Left hindlimb (tissue), 1 donor: ENCODE results near the gene ZFR2.

Source experiments
- DNase-seq: peaks from one replicate; pipeline ENCODE4 v3.0.0-alpha.2; 2018

Gene ZFR2

GRCh38 chr19:3785451-3785937, 83.3 kb downstream of the ZFR2 start:
- DNase-seq, result no peak

- no peak for DNase-seq
These were observed 84.0 kb downstream of the ZFR2 start for GRCh38 chr19:3784607-3785450.

GRCh38 chr19:3783660-3784584, 84.9 kb downstream of the ZFR2 start:
- no peak for DNase-seq

- DNase-seq, result no peak
These were observed 85.9 kb downstream of the ZFR2 start for GRCh38 chr19:3782903-3783302.

DNA sequence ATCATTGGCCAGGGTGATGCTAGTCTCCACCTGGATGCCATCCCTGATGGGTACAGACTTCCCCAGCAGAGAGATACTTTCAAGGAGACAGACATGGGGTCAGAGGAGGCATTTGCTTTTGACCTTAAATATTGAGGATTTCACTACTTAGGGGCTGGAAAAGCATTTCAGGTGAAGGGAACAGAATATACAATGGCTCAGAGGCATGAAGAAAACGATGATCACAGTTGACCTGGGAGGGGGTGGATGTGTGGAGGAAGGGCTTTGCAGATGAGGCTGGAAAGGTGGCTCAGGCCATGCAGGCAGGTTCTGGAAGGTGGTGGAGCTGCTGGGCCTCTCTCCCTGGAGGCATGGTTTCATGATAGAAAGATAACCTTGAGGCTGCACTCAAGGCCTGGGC, 86.5 kb downstream of the ZFR2 start:
- DNase-seq, result no peak

DNA sequence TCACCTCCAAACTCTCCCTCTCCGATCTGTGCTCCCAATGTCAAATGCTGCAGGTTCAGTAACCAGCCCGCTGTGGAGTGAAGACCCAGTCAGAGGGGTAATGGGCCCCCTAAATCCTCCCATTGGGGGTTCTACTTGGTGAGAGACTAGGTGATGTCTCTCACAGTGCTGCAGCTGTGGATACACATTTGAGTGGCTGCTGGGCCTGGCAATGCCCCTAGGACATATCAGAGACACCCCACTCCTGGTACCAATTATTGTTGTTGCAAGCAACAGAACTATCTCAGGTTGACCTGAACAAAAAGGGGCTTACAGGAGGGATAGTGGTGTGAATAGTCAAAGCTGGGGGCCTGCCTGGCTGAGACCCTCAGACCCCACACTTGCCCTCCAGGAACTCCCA, 87.2 kb downstream of the ZFR2 start:
- no peak for DNase-seq

DNA sequence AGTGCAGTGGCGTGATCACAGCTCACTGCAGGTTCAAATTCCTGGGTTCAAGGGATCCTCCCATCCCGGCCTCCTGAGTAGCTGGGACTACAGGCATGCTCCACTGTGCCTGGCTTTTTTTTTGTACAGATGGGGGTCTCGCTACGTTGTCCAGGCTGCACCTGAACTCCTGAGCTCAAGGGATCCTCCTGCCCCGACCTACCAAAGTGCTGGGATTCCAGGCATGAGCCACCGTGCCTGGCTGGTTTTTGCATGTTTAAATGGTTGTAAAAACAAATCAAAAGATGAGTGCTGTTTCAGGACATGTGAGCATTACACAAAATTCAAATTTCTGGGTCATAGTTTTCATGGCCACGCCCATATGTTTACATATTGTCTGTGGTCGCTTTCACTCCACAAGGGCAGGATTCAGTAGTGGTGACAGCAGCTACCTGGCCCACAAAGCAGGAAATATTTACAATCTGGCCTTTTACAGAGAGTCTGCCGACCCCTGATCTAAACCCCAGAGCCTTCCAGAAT, 88.0 kb downstream of the ZFR2 start:
- no peak for DNase-seq

DNA sequence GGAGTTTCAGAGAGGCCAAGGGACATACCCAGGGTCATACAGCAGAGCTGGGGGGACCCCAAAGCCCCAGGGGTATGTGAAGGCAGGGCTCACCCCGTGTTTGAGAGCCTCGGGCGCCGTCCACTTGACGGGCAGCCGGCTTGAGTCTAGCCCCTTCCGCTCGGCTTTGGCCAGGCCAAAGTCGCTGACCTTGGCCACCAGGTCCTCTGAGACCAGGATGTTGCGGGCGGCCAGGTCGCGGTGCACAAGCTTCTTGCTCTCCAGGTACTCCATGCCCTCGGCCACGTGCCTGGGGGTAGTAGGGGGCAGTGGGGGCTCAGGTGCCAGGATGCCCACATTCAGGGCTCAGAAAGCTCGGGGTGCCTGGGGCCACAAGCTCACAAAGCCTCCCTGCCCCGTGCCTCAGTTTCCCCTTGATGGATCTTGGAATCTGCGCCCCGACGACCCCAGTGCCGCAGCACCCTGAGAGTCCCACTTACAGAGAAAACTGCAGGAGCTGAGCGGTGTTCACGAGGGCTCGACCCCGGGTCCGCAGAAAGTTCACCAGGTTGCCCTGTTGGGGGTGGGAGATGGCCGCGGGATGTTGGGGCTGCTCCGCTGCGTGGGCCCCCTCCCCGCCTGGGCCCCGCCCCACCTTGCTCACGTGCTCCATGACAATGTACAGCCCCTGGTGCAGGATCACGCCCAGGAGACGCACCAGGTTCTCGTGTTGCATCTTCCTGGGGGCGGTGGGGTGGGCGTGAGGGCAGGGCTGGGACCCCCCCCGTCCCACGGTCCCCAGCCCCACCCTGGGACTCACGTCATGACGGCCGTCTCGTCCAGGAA, 89.7 kb downstream of the ZFR2 start:
- DNase-seq, result no peak

DNA sequence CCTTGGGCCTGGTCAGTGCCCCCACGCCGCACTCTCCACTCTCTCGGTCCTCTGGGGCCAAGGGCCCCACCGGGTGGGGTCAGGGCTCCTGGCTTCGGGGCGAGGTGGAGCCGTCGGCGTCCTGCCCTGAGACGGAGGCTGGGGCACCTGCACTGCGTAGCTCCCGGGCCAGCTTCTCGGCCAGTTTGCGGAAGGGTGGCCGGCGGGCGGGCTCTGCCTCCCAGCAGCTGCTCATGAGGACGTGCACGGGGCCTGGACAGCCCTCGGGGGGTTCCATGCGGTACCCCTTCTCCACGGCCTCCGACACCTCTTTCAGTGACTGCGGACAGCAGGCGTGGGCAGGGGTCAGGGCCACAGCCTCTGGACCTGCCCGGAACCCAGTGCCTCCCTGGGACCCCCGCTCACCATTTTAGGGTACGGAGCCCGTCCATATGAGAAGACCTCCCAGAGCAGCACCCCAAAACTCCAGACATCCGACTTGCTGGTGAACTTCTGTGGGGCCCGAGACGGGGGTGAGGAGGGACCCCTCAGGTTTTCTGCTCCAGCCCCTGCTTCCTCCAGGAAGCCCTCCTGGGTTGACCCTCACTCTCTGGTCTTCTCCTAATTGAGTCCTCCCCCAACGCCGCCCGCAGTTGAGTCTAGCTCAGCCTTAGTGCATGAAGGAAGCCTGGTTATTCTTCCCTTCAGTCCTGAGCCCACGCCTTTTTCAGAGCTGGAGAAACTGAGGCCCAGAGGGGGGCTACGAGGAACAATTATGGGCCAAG, 90.6 kb downstream of the ZFR2 start:
- no peak for DNase-seq

DNA sequence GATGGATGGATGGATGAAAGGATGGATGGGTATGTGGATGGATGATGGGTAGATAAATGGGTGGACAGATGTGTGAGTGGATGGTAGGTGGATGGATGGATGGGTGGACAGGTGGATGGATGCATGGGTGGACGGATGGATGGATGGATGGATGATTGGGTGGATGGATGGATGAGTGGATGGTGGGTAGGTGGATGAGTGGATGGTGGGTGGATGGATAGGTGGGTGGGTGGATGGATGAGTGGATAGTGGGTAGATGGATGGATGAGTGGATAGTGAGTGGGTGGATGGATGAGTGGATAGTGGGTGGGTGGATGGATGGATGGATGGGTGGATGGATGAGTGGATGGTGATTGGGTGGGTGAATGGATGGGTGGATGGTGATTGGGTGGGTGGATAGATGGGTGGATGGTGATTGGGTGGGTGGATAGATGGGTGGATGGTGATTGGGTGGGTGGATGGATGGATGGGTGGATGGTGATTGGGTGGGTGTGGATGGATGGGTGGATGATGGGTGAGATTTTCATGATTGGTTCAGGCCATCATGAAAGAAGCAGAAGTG, 92.3 kb downstream of the ZFR2 start:
- DNase-seq, result no peak

DNA sequence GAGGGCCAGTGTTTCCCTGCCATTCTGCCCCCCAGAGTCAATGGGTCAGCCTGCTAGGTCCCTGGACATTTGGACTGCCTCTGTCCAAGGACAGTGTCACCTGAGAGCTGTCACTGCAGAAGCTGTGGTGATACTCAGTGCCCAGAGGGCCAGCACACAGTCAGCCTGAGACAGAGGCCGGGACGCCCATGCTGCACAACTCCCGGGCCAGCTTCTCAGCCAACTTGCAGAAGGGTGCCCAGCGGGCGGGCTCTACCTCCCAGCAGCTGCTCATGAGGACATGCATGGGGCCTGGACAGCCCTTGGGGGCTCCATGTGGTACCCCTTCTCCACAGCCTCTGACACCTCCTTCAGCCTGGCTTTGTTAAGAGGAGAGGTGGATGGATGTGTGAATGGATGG, 93.0 kb downstream of the ZFR2 start:
- no peak for DNase-seq

GRCh38 chr19:3775374-3775711, 93.5 kb downstream of the ZFR2 start:
- no peak for DNase-seq

DNA sequence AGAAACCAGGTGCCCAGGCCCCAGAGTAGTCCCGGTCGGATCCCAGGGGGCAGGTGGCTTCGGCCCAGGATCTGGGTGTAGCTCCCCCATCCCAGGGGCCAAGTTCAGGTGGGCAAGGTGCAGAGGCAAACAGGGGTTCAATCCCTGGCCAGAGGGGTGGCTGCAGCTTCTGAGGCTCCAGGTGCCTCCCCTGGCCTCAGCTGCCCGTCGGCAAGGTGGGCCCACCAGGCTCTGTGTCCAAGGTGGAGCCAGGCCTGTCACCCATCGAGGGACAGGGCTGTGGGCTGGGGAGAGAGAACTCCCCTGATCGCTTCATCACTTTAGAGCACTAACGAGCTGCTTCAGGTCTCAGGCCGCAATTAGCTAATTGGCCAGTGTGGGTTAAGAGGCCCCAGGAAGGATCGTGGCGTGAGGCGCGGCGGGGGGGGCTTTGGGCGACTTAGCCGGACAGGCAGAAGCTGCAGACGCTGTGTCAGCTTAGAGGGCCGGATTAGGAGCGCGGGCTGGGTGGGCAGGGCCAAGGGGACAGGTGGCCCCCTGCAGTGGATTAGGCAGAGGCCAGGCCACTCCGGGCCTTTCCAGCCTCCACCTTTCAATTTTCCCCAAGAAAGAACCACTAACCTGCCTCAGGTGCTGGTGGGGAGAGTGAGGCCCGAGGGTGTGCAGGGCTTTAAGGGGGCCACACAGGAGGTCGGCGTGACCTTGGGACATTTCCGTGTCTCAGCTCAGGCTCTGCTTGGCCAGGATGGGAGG, 94.0 kb downstream of the ZFR2 start:
- DNase-seq, result no peak

- no peak for DNase-seq
These were observed 94.9 kb downstream of the ZFR2 start for GRCh38 chr19:3773814-3774515.

DNA sequence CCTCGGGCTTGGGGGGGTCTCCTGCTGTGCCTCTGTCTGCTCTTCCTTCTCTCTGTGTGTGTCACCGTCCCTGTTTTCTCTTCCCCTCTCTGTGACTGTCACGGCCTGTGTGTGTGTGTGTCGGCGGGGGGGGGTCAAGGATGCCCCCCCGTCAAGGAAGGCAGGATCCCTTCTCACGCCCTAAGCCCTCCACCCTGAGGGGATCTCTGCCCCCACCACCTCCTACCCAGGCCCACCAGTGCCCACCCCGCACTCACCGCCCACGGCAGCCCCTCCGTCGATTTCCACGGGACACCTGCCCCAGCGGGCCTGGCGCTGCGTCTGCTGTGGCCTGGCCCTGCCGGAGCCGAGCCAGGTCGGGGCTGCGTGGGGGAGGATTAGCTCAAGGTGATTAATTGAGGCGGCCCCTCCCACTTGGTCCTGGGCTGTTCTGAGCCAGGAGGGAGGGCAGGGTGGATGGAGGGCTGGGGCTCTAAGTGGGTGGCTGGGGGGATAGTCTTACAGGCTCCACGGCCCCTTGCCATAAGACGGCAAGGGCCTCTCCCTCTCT, 96.9 kb downstream of the ZFR2 start, which contains the start of gene RAX2:
TSS of gene RAX2 (minus strand) at position 323 of the 550 bp plus-strand sequence. CDS start 486 bp downstream, outside the sequence.
- no peak for DNase-seq

- no peak for DNase-seq
These were observed 97.6 kb downstream of the ZFR2 start for GRCh38 chr19:3771000-3771905.

DNA sequence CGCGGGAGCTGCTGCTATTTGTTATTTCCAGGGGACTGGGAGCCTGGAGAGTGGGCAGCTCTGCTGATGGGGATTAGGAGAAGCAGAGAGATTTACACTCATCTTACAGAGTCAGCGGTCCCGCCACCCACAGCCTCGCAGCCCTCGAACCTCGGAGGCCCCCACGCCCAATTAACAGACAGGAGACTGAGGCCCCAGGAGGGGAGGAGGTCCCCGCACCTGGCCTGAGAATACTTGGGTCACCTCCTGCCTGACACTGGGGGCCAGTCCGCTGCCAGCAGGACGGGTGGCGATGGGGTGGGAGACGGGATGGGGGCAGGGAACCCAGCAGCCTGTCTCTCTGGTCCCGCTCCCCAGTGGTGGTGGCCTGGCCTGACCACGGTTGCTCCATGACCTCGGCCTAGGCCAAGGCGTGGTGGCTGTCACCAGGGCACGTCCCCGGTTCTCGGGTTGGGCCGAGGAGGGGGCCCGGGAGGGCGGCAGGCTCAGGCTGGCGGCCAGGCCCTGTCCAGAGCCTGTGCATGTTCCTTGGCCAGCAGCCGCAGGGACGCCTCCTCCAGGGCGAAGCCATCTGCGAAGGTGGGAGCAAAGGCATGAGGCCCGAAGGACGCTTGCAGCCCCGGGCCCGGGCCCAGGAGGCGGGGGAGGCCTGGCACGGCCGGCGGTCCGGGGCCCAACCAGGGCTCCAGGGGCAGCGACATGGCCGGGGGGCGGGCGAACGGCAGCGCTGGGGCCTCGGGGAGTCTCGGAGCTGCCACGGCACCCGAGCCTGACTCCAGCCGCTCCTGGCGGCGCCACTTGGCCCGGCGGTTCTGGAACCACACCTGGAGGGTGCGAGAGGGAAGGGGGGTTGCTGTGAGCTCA, 98.5 kb downstream of the ZFR2 start:
- DNase-seq, result no peak

GRCh38 chr19:3769494-3769893, 99.3 kb downstream of the ZFR2 start:
- no peak for DNase-seq
